IMR-90 (cell line): ENCODE data around the gene ITSN1. TPM values are rescaled to one million over a fixed set of nuclear protein-coding genes. Genes with fewer than 3 reads are reported as not detected.

Source experiments
- ATAC-seq: fragments of 200-7000 bp; cut with Tn5 transposase; 2 replicates; pipeline ENCODE4 v1.9.1; 2020; ENCODE audit warnings: low read depth, mild to moderate bottlenecking, moderate library complexity
- BruUV-seq: library from RNA; stranded (reverse); fragments of 400-500 nt; replicated peaks from 2 replicates; lab custom pipeline; 2021; lab: Mats Ljungman, UMichigan
- CTCF ChIA-PET: fragments of 300-600 bp; formaldehyde crosslinking; extraction: SDS; loops from one replicate; lab custom pipeline; 2021; ENCODE audit warnings: antibody characterized with exemption; lab: Yijun Ruan, JAX
- POLR2A ChIA-PET: fragments of 300-600 bp; sonication (Branson Sonifier 250); formaldehyde crosslinking; loops from one replicate; lab custom pipeline; 2022; ENCODE audit warnings: antibody characterized with exemption; ENCODE audit not compliant: unreplicated experiment; lab: Charles Lee
- DNase-seq: peaks from one replicate; pipeline ENCODE4 v3.0.0; 2013
- H2AFZ ChIP-seq: replicated peaks from 2 replicates; pipeline ENCODE3; 2013; ENCODE audit warnings: low read length, mild to moderate bottlenecking; ENCODE audit not compliant: poor library complexity
- H2AK5ac ChIP-seq: 2 replicates; pipeline ENCODE4 v1.6.1; 2013; ENCODE audit warnings: low read depth, low read length, inconsistent platforms
- H2AK9ac ChIP-seq: replicated peaks from 2 replicates; pipeline ENCODE3; 2013; ENCODE audit warnings: mild to moderate bottlenecking, low read depth, low read length, moderate library complexity; ENCODE audit not compliant: poor library complexity
- H2BK120ac ChIP-seq: 2 replicates; pipeline ENCODE4 v1.6.1; 2013; ENCODE audit warnings: low read depth, low read length, inconsistent platforms
- H2BK15ac ChIP-seq: 3 replicates; pipeline ENCODE4 v1.6.1; 2013; ENCODE audit warnings: low read depth, low read length, inconsistent platforms
- H2BK20ac ChIP-seq: 2 replicates; pipeline ENCODE4 v1.6.1; 2013; ENCODE audit warnings: low read depth, mild to moderate bottlenecking, inconsistent platforms, low read length, moderate library complexity
- H2BK5ac ChIP-seq: 2 replicates; pipeline ENCODE4 v1.6.1; 2013; ENCODE audit warnings: mild to moderate bottlenecking, low read depth, low read length, inconsistent platforms; ENCODE audit not compliant: poor library complexity, severe bottlenecking
- H3K14ac ChIP-seq: replicated peaks from 2 replicates; pipeline ENCODE4 v1.6.1; 2013; ENCODE audit warnings: low read depth, low read length, inconsistent platforms
- H3K18ac ChIP-seq: 2 replicates; pipeline ENCODE4 v1.6.1; 2013; ENCODE audit warnings: low read depth, low read length, control low read depth
- H3K23ac ChIP-seq: 2 replicates; pipeline ENCODE4 v1.6.1; 2013; ENCODE audit warnings: low read depth, low read length, inconsistent platforms
- H3K27ac ChIP-seq: 2 replicates; pipeline ENCODE4 v1.5.1; 2013; ENCODE audit warnings: mild to moderate bottlenecking, control low read depth, low read length; ENCODE audit not compliant: insufficient read depth
- H3K27me3 ChIP-seq: 2 replicates; pipeline ENCODE4 v1.6.1; 2013; ENCODE audit warnings: low read length; ENCODE audit not compliant: control insufficient read depth, insufficient read depth
- H3K36me3 ChIP-seq: 2 replicates; pipeline ENCODE4 v1.6.1; 2013; ENCODE audit warnings: low read length, mixed read lengths; ENCODE audit not compliant: control insufficient read depth, insufficient read depth
- H3K4ac ChIP-seq: 2 replicates; pipeline ENCODE4 v1.6.1; 2013; ENCODE audit warnings: low read depth, low read length, inconsistent platforms
- H3K4me1 ChIP-seq: 2 replicates; pipeline ENCODE4 v1.6.1; 2013; ENCODE audit warnings: low read length, mixed read lengths; ENCODE audit not compliant: control insufficient read depth, insufficient read depth
- H3K4me2 ChIP-seq: 2 replicates; pipeline ENCODE4 v1.6.1; 2013; ENCODE audit warnings: low read depth, mild to moderate bottlenecking, control low read depth, low read length, moderate library complexity
- H3K4me3 ChIP-seq: 2 replicates; pipeline ENCODE4 v1.5.1; 2013; ENCODE audit warnings: low read depth, mild to moderate bottlenecking, control low read depth, low read length, moderate library complexity; ENCODE audit not compliant: insufficient read depth
- H3K56ac ChIP-seq: 2 replicates; pipeline ENCODE4 v1.6.1; 2013; ENCODE audit warnings: low read length, inconsistent platforms; ENCODE audit not compliant: insufficient read depth; ENCODE audit errors: extremely low read depth
- H3K79me1 ChIP-seq, 2 experiments: 2 replicates each; pipeline ENCODE4 v1.6.1; 2013; ENCODE audit warnings: low read length in 2 of 2, inconsistent platforms in 1 of 2, low read depth in 1 of 2
- H3K9ac ChIP-seq: 2 replicates; pipeline ENCODE4 v1.6.1; 2013; ENCODE audit warnings: low read depth, low read length, control low read depth
- H3K9me1 ChIP-seq: 2 replicates; pipeline ENCODE4 v1.6.1; 2013; ENCODE audit warnings: low read length, inconsistent platforms; ENCODE audit not compliant: insufficient read depth
- H3K9me3 ChIP-seq: 2 replicates; pipeline ENCODE4 v1.6.1; 2013; ENCODE audit warnings: low read length; ENCODE audit not compliant: control insufficient read depth, insufficient read depth
- H4K20me1 ChIP-seq: 2 replicates; pipeline ENCODE4 v1.6.1; 2013; ENCODE audit warnings: low read length, inconsistent platforms; ENCODE audit not compliant: insufficient read depth
- H4K5ac ChIP-seq: 2 replicates; pipeline ENCODE4 v1.6.1; 2013; ENCODE audit warnings: mild to moderate bottlenecking, low read depth, low read length, control low read depth
- H4K8ac ChIP-seq, 2 experiments: 2 replicates each; pipeline ENCODE4 v1.6.1; 2013; ENCODE audit warnings: low read depth in 2 of 2, low read length in 2 of 2, control low read depth in 1 of 2, inconsistent platforms in 1 of 2
- H4K91ac ChIP-seq: 2 replicates; pipeline ENCODE4 v1.6.1; 2013; ENCODE audit warnings: low read depth, low read length, inconsistent platforms; ENCODE audit not compliant: insufficient read depth
- BHLHE40 ChIP-seq: fragments of 150-350 bp; IDR thresholded peaks from 2 replicates; pipeline ENCODE4 v1.6.1; 2016; ENCODE audit warnings: mild to moderate bottlenecking, low read depth, low read length
- CEBPB ChIP-seq: IDR thresholded peaks from 2 replicates; pipeline ENCODE4 v1.6.1; 2012; ENCODE audit warnings: low read depth, low read length, improper control_type of control experiment
- CHD1 ChIP-seq: IDR thresholded peaks from 2 replicates; pipeline ENCODE4 v1.6.1; 2012; ENCODE audit warnings: low read depth, low read length, improper control_type of control experiment
- ELK1 ChIP-seq: fragments of 150-350 bp; IDR thresholded peaks from 2 replicates; pipeline ENCODE4 v1.6.1; 2016; ENCODE audit warnings: low read depth, mild to moderate bottlenecking, low read length, moderate library complexity, borderline replicate concordance
- MAFK ChIP-seq: IDR thresholded peaks from 2 replicates; pipeline ENCODE4 v1.6.1; 2012; ENCODE audit warnings: low read depth, low read length, improper control_type of control experiment
- MAZ ChIP-seq: IDR thresholded peaks from 2 replicates; pipeline ENCODE4 v1.6.1; 2012; ENCODE audit warnings: low read depth, mild to moderate bottlenecking, low read length, improper control_type of control experiment, moderate library complexity, borderline replicate concordance
- MXI1 ChIP-seq: IDR thresholded peaks from 2 replicates; pipeline ENCODE4 v1.6.1; 2012; ENCODE audit warnings: low read depth, mild to moderate bottlenecking, low read length, moderate library complexity, borderline replicate concordance
- NFE2L2 ChIP-seq: fragments of 150-350 bp; IDR thresholded peaks from 2 replicates; pipeline ENCODE4 v1.6.1; 2016; ENCODE audit warnings: low read depth, mild to moderate bottlenecking, low read length
- POLR2A ChIP-seq: IDR thresholded peaks from 2 replicates; pipeline ENCODE4 v1.6.1; 2012; ENCODE audit warnings: mild to moderate bottlenecking, low read depth, low read length
- RAD21 ChIP-seq: IDR thresholded peaks from 2 replicates; pipeline ENCODE4 v1.6.1; 2012; ENCODE audit warnings: low read length, improper control_type of control experiment
- RCOR1 ChIP-seq: IDR thresholded peaks from 2 replicates; pipeline ENCODE4 v1.6.1; 2012; ENCODE audit warnings: mild to moderate bottlenecking, low read length, improper control_type of control experiment; ENCODE audit not compliant: insufficient replicate concordance
- RFX5 ChIP-seq: IDR thresholded peaks from 2 replicates; pipeline ENCODE4 v1.8.0; 2012; ENCODE audit warnings: low read depth, mild to moderate bottlenecking, low read length, moderate library complexity
- SMC3 ChIP-seq: fragments of 150-350 bp; IDR thresholded peaks from 2 replicates; pipeline ENCODE4 v1.6.1; 2016; ENCODE audit warnings: low read depth, mild to moderate bottlenecking, antibody characterized with exemption, low read length, moderate library complexity
- WGBS, 2 experiments: methylation state at CpG; one replicate each; pipeline versions ENCODE4 v1.1.5 to v1.1.7; 2013; ENCODE audit warnings: missing lambda C conversion rate in 2 of 2; ENCODE audit not compliant: insufficient read length in 1 of 2; ENCODE audit errors: extremely low coverage in 2 of 2; 5-methylcytosine and 5-hydroxymethylcytosine counted together
- dilution Hi-C: fragments of 300-500 bp; cut with HindIII; formaldehyde crosslinking; loops from one replicate; pipeline ENCODE4 v1.14.3; 2018; ENCODE audit warnings: low sequenced_read_pairs; ENCODE audit not compliant: unreplicated experiment
- in situ Hi-C: fragments of 300-500 bp; cut with MboI; formaldehyde crosslinking; loops from 3 replicates; pipeline ENCODE4 v1.14.3; 2019; ENCODE audit warnings: low sequenced_read_pairs, inconsistent platforms, mixed read lengths
- intact Hi-C: fragments of 100-400 bp; cut with micrococcal nuclease; formaldehyde crosslinking; loops from 2 replicates; pipeline ENCODE4 v1.10.0; 2022
- polyA plus RNA-seq, 3 experiments: library from polyadenylated mRNA; depleted of rRNA; stranded (reverse); fragments of >200 nt; gene quantifications; 2 replicates each; pipeline ENCODE4 v1.2.3, GENCODE V29; 2012; ENCODE audit warnings: low replicate concordance in 1 of 3
- total RNA-seq: library from RNA; depleted of rRNA; stranded (reverse); fragments of >200 nt; gene quantifications from 2 replicates; pipeline ENCODE4 v1.2.3, GENCODE V29; 2012
- TF ChIP-seq, protein P1 (sequence below): conservative IDR thresholded peaks from 2 replicates; pipeline ENCODE4 v1.5.1; 2012; ENCODE audit warnings: mild to moderate bottlenecking, low read depth, low read length, improper control_type of control experiment

The ITSN1 gene
- total and polyA plus RNA-seq, 2 of the 4 experiments (the other 2 are of a cell fraction): 45.4 to 62.0 TPM

DNA sequence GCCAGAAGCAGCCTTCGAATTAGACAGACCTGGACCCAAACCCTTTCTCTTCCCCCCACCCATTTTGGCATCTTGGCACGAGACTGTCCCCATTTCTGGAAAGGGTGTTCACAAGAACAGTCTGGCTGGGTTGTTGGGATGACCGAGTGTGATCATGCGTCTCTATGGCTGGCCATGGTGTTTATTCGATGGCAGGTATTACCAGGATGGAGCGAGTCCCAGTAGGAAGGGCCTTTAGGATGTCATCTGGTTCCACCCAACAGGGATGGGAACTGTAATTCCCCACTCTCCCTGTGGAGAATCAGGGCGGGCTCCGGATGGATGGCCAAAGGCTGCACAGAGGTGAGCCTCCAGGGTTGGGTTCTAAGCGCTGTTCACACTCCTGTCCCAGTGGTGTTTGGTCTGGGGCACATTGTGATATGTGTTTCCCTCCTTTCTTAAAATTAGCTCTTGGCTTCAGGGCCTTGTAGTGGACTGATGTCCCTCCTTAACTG lies 306.7 kb downstream of the ITSN1 start:
- TF ChIP-seq MXI1 (no peak), MAZ (no peak), RFX5 (no peak), RCOR1 (no peak), POLR2A (no peak), BHLHE40 (no peak), RAD21 (no peak), CEBPB (no peak), ELK1 (no peak), MAFK (no peak), SMC3 (no peak), NFE2L2 (no peak), CHD1 (no peak)
- TF ChIP-seq, protein P1, sequence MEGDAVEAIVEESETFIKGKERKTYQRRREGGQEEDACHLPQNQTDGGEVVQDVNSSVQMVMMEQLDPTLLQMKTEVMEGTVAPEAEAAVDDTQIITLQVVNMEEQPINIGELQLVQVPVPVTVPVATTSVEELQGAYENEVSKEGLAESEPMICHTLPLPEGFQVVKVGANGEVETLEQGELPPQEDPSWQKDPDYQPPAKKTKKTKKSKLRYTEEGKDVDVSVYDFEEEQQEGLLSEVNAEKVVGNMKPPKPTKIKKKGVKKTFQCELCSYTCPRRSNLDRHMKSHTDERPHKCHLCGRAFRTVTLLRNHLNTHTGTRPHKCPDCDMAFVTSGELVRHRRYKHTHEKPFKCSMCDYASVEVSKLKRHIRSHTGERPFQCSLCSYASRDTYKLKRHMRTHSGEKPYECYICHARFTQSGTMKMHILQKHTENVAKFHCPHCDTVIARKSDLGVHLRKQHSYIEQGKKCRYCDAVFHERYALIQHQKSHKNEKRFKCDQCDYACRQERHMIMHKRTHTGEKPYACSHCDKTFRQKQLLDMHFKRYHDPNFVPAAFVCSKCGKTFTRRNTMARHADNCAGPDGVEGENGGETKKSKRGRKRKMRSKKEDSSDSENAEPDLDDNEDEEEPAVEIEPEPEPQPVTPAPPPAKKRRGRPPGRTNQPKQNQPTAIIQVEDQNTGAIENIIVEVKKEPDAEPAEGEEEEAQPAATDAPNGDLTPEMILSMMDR: no peak
- intact Hi-C loops (no loop called here), dilution Hi-C loops (no loop called here), in situ Hi-C loops (no loop called here)
- peak overlapping the region; percentile 62 for H2BK5ac ChIP-seq
- H3K18ac ChIP-seq: peak overlapping the region; percentile 77
- peak overlapping the region; percentile 100 for H2BK15ac ChIP-seq
- peak overlapping the region; percentile 99 for H2BK120ac ChIP-seq
- no peak overlapping the region for H3K56ac ChIP-seq
- no peaks in the 10 kb centered on the region for H4K20me1 ChIP-seq
- peak overlapping the region; percentile 97; a peak in 3 of 4 replicates for H4K8ac ChIP-seq
- H3K4me3 ChIP-seq: no peak overlapping the region
- H3K27me3 ChIP-seq: no peaks in the 10 kb centered on the region
- no peaks in the 10 kb centered on the region for H3K36me3 ChIP-seq
- peak overlapping the region; percentile 79 for H4K5ac ChIP-seq
- ChIA-PET CTCF (no interaction called here), POLR2A (interaction anchor here (0.5 kb wide), 1 partner anchor 28 kb away, joined by 8 read pairs; no protein-coding TSS in a partner anchor)
- peak overlapping the region; percentile 99 for H4K91ac ChIP-seq
- 0 out of 2 replicates have a peak overlapping the region, but pooled peaks have one; percentile 29 for H3K9ac ChIP-seq
- peak overlapping the region; percentile 67 for H3K27ac ChIP-seq
- H3K79me1 ChIP-seq: peaks cover 0 to 9% of the 10 kb centered on the region in 2 experiments; a peak in 1 of 4 replicates
- ATAC-seq (no peak), DNase-seq (no peak)
- peak overlapping the region; percentile 99 for H3K4ac ChIP-seq
- 100% methylated on average over 3 of the region's 9 CpGs; no CpG with 5 or more reads in 1 of the 2 experiments for WGBS, 2 experiments
- 0 out of 2 replicates have a peak overlapping the region, but pooled peaks have one; percentile 52 for H3K23ac ChIP-seq
- H3K9me3 ChIP-seq: no peaks in the 10 kb centered on the region
- H2AK9ac ChIP-seq: peak overlapping the region; percentile 98
- no peak overlapping the region for H3K4me2 ChIP-seq
- H2AFZ ChIP-seq: peak overlapping the region; percentile 98
- peak overlapping the region; percentile 98 for H2BK20ac ChIP-seq
- peak overlapping the region; percentile 98 for H2AK5ac ChIP-seq
- H3K14ac ChIP-seq: peak overlapping the region; percentile 98
- H3K9me1 ChIP-seq: peaks cover 16% of the 10 kb centered on the region
- H3K4me1 ChIP-seq: peaks cover 19% of the 10 kb centered on the region
- no TSS peak for BruUV-seq
